ENCODE measurements around the gene PARD3B.

DNA sequence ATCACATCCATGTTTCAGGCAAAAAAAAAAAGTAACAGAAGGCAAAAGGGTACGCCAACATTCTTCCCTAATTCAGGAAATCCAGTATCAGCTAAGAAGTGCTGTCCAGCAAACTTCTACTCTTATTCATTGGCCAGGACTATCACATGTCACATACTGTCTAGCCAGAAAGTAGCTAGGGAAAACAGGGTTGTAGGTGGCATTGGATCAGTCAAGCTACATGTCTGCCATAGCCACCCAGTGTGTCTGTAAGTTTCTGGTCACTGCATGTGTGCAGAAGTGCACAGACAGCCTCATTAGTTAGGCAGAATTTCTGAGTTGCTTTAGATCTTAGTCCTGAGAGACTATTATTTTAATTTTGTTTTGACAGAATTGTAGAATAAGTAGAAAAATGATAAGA is 671.7 kb downstream of the PARD3B start:
- TF ChIP-seq, protein P1, sequence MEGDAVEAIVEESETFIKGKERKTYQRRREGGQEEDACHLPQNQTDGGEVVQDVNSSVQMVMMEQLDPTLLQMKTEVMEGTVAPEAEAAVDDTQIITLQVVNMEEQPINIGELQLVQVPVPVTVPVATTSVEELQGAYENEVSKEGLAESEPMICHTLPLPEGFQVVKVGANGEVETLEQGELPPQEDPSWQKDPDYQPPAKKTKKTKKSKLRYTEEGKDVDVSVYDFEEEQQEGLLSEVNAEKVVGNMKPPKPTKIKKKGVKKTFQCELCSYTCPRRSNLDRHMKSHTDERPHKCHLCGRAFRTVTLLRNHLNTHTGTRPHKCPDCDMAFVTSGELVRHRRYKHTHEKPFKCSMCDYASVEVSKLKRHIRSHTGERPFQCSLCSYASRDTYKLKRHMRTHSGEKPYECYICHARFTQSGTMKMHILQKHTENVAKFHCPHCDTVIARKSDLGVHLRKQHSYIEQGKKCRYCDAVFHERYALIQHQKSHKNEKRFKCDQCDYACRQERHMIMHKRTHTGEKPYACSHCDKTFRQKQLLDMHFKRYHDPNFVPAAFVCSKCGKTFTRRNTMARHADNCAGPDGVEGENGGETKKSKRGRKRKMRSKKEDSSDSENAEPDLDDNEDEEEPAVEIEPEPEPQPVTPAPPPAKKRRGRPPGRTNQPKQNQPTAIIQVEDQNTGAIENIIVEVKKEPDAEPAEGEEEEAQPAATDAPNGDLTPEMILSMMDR (IDR thresholded peaks at IDR 0.05; ENCODE audit: borderline replicate concordance, extremely low read depth, low read length, poor library complexity, severe bottlenecking) = no peak
- TF ChIP-seq EZH2 (IDR thresholded peaks at IDR 0.05; ENCODE audit: borderline replicate concordance, low read depth, low read length, severe bottlenecking) = no peak

Data from DND-41 (cell line).